Lung (tissue), 16 donors: ENCODE results near the gene RCOR2. TPM values are rescaled to one million over a fixed set of nuclear protein-coding genes. Genes with fewer than 3 reads are reported as not detected.
"Not testable (repeated sequence)": the region's sequence is repeated elsewhere in the genome, so short reads cannot be mapped to it uniquely, and the experiment has no call there.

Experiments used
- ATAC-seq: fragments of 200-7000 bp; cut with Tn5 transposase; one replicate; pipeline ENCODE4 v1.9.1; 2020; ENCODE audit warnings: moderate number of reproducible peaks; ENCODE audit not compliant: insufficient read depth, low FRiP score
- DNase-seq, 3 donors: peaks; one replicate each; pipeline ENCODE4 v3.0.0-alpha.2; 2013 to 2017
- H3K27ac ChIP-seq, 2 donors: one replicate each; pipeline ENCODE4 v1.5.1; 2013; ENCODE audit warnings: mild to moderate bottlenecking in 2 of 2, moderate library complexity in 2 of 2, control low read depth in 1 of 2, inconsistent platforms in 1 of 2, low read depth in 1 of 2, low read length in 1 of 2
- H3K27me3 ChIP-seq, 3 donors: one replicate each; pipeline ENCODE4 v1.5.1; 2013; ENCODE audit warnings: low read length in 2 of 3; ENCODE audit not compliant: control insufficient read depth in 3 of 3, insufficient read depth in 3 of 3
- H3K36me3 ChIP-seq, 4 donors: one replicate each; pipeline ENCODE4 v1.5.1; 2013; ENCODE audit warnings: low read length in 4 of 4, mild to moderate bottlenecking in 1 of 4, moderate library complexity in 1 of 4; ENCODE audit not compliant: control insufficient read depth in 4 of 4, insufficient read depth in 4 of 4
- H3K4me1 ChIP-seq, 5 donors: one replicate each; pipeline ENCODE4 v1.5.1; 2013; ENCODE audit warnings: low read length in 5 of 5, mild to moderate bottlenecking in 2 of 5, moderate library complexity in 1 of 5; ENCODE audit not compliant: control insufficient read depth in 5 of 5, insufficient read depth in 5 of 5
- H3K4me3 ChIP-seq: one replicate; pipeline ENCODE4 v1.5.1; 2013; ENCODE audit warnings: mild to moderate bottlenecking, control low read depth, moderate library complexity
- H3K9ac ChIP-seq, 2 donors: one replicate each; pipeline ENCODE4 v1.5.1; 2013; ENCODE audit warnings: low read length in 2 of 2, control low read depth in 1 of 2; ENCODE audit not compliant: insufficient read depth in 1 of 2
- H3K9me3 ChIP-seq, 4 donors: one replicate each; pipeline ENCODE4 v1.5.1; 2013; ENCODE audit warnings: low read length in 3 of 4, mild to moderate bottlenecking in 1 of 4, moderate library complexity in 1 of 4; ENCODE audit not compliant: control insufficient read depth in 4 of 4, insufficient read depth in 3 of 4
- WGBS, 2 donors: extraction: QIAGEN DNeasy Blood & Tissue Kit; methylation state at CpG; one replicate each; pipeline ENCODE4 v1.1.7; 2013; 5-methylcytosine and 5-hydroxymethylcytosine counted together
- long read RNA-seq, 5 donors: transcript quantifications; one replicate each; lab custom pipeline, GENCODE V29; 2026
- polyA plus RNA-seq, 2 donors: library from polyadenylated mRNA; stranded (reverse); fragments of 200-250 nt; gene quantifications; one replicate each; pipeline ENCODE4 v1.2.1, GENCODE V29; 2013
- total RNA-seq, 2 donors: library from RNA; depleted of rRNA in 1 of 2; stranded (reverse); fragments of >200 nt in 1 of 2; gene quantifications; one replicate each; pipeline ENCODE4 v1.2.1, GENCODE V29; 2014 to 2021
- TF ChIP-seq, protein P1 (sequence below): IDR thresholded peaks from 2 replicates; pipeline ENCODE4 v1.5.1; 2012; ENCODE audit warnings: mild to moderate bottlenecking; ENCODE audit errors: control extremely low read depth, extremely low read depth
- donor health status: control.
- donor health status: control.
- donor health status: Bipolar disorder and iron deficiency.
- donor health status: healthy.
- donor health status: DM: yes; HTN: yes; CAD: no.

The RCOR2 gene
- total RNA-seq (1 to 10 TPM; 1.4 to 1.6 TPM), polyA plus RNA-seq (under 1 TPM; 0.16 to 0.37 TPM)
- long read RNA-seq, donor 1, partial matches to known transcripts, result 0 of 3 reads
- long read RNA-seq, donor 1, other reads (novel, unspliced or antisense), result 0 of 3 reads
- long read RNA-seq, donor 2, partial matches to known transcripts, result 0 of 2 reads
- long read RNA-seq, donor 2, other reads (novel, unspliced or antisense), result 0 of 2 reads
- long read RNA-seq, donor 3, result 0 reads
- long read RNA-seq, donor 4, partial matches to known transcripts, result 0 of 2 reads
- long read RNA-seq, donor 4, other reads (novel, unspliced or antisense), result 0 of 2 reads
- long read RNA-seq, donor 5, partial matches to known transcripts, result 0 of 2 reads
- long read RNA-seq, donor 5, other reads (novel, unspliced or antisense), result 0 of 2 reads

DNA sequence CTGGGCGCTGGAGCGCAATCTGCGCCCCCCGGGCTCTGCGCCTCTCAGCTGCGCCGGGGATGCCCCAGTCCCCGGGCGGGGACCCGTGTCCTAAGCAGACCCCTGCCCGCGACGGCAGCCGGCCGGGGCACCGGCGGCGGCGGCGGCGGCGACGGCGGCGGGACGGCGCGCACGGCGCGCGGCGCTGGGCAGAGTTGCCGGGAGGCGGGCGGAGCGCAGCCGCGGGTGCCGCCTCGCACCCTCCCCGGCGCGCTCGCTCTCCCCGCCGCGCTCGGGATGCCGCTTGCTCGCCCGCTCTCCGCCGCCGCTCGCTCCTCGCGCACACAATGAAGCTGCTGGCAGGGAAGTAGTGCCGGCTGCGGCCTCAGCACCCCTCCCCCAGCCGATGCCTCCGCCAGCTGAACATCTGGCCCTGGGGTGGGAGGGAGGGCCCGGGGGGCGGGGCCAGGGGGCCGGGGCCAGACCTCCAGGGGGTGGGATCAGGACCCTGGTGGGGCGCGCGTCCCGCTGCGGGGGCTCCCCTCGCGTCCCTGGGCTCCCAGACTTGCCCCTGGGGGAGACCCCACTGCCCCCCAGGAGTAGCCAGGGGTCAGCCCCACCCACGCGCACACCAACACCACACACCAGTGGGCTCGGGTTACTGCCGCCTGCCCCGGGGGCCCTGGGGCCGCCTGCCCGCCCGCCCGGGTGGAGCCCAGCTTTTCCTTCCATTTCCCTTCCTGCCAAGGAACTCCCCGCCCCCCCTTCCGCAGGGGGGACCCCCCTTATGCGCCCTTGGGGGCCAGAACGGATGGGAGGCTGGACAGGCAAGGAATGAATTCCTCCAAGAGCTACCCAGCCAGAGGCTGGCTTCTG, at the start of gene RCOR2:
Gene RCOR2 (minus strand): TSS at position 328 of the 855 bp plus-strand sequence. CDS start 708 bp downstream, outside the sequence.
- ATAC-seq (peak; percentile 65), DNase-seq (peak; percentile 90 to 96 (median 93))
- TF ChIP-seq, protein P1, sequence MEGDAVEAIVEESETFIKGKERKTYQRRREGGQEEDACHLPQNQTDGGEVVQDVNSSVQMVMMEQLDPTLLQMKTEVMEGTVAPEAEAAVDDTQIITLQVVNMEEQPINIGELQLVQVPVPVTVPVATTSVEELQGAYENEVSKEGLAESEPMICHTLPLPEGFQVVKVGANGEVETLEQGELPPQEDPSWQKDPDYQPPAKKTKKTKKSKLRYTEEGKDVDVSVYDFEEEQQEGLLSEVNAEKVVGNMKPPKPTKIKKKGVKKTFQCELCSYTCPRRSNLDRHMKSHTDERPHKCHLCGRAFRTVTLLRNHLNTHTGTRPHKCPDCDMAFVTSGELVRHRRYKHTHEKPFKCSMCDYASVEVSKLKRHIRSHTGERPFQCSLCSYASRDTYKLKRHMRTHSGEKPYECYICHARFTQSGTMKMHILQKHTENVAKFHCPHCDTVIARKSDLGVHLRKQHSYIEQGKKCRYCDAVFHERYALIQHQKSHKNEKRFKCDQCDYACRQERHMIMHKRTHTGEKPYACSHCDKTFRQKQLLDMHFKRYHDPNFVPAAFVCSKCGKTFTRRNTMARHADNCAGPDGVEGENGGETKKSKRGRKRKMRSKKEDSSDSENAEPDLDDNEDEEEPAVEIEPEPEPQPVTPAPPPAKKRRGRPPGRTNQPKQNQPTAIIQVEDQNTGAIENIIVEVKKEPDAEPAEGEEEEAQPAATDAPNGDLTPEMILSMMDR, result no peak
- Histone ChIP-seq H3K9me3 (no peaks in the 10 kb centered on the region), H3K27me3 (no peaks in the 10 kb centered on the region), H3K4me3 (no peak within 1 kb of the TSS), H3K9ac (peak within 1 kb of the TSS in 1 of 2 donors; percentile 25), H3K36me3 (peaks cover 0 to 6% (median 0%) of the 10 kb centered on the region in 4 donors), H3K4me1 (peaks cover 0 to 49% (median 26%) of the 10 kb centered on the region in 5 donors), H3K27ac (peak within 1 kb of the TSS in 1 of 2 donors; percentile 90)
- WGBS, 2 donors, result 0 to 1% methylated on average over 36 to 85 of the region's 85 CpGs

DNA sequence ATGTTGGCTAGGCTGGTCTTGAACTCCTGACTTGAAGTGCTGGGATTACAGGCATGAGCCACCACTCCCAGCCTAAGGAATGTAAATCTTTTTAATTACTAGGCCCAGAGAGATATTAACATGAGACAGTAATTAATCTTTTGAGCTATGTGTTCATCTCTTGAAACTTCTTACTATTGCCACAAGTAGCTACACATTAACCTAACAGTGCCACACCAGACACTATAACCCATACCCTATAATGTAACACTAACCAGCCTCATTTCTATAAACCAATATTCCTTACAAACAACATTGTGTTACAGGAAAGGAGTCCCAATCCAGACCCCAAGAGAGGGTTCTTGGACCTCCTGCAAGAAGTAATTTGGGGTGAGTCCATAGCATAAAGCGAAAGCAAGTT, 49.5 kb upstream of the RCOR2 start:
- Histone ChIP-seq H3K27me3 (peaks cover 0 to 3% (median 0%) of the 10 kb centered on the region in 3 donors), H3K4me3 (no peak overlapping the region), H3K9me3 (no peaks in the 10 kb centered on the region), H3K27ac (no peak overlapping the region), H3K9ac (no peak overlapping the region), H3K36me3 (no peaks in the 10 kb centered on the region), H3K4me1 (peaks cover 0 to 7% (median 0%) of the 10 kb centered on the region in 5 donors)
- ATAC-seq (no peak), DNase-seq (no peak)
- 100% methylated on average over 1 of the region's 1 CpG for WGBS, 2 donors
- TF ChIP-seq, protein P1, result no peak

DNA sequence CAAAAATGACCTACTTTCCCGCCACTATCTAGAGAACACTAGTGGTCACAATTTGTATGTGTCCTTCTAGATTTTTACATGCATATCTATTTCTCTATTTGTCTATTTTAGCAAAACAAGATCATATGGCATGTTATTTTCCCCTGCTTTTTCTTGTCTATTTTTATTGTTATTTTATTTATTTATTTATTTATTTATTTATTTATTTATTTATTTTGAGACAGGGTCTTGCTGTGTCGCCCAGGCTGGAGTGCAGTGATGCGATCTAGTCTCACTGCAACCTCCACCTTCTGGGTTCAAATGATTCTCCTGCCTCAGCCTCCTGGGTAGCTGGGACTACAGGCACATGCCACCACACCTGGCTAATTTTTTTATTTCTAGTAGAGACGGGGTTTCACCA, 46.9 kb upstream of the RCOR2 start:
- not testable (repeated sequence) for H3K4me3 ChIP-seq, DNase-seq, H3K27me3 ChIP-seq, ATAC-seq, H3K36me3 ChIP-seq, H3K27ac ChIP-seq, H3K9ac ChIP-seq, H3K9me3 ChIP-seq, H3K4me1 ChIP-seq
- 92 to 93% methylated on average over 4 of the region's 4 CpGs for WGBS, 2 donors
